ENCODE measurements around the gene TNS3.

- TF ChIP-seq POLR2A (IDR thresholded peaks at IDR 0.05; ENCODE audit: low read length) (no peak), GATA1 (IDR thresholded peaks at IDR 0.05; ENCODE audit: low read depth, low read length) (no peak)
Observed at GRCh38 chr7:47351233-47352154, 230.4 kb downstream of the TNS3 start.
